PFSK-1 (cell line): ENCODE results near the gene ASB11.

Source experiments
- FOXP2 ChIP-seq: optimal IDR thresholded peaks from 2 replicates; pipeline ENCODE3; 2011; ENCODE audit warnings: borderline replicate concordance, control low read depth, inconsistent platforms; ENCODE audit not compliant: insufficient read depth; ENCODE audit errors: extremely low read length, extremely low read depth
- POLR2AphosphoS5 ChIP-seq: IDR thresholded peaks from 2 replicates; pipeline ENCODE4 v1.6.1; 2012; ENCODE audit warnings: low read depth, mild to moderate bottlenecking, control low read depth, low read length, moderate library complexity
- SIN3A ChIP-seq: IDR thresholded peaks from 2 replicates; pipeline ENCODE4 v1.6.1; 2012; ENCODE audit warnings: mild to moderate bottlenecking, low read length, moderate library complexity, borderline replicate concordance; ENCODE audit not compliant: insufficient read depth
- TAF1 ChIP-seq: IDR thresholded peaks from 2 replicates; pipeline ENCODE4 v1.6.1; 2012; ENCODE audit warnings: low read length, control low read depth, borderline replicate concordance; ENCODE audit not compliant: insufficient read depth
- TF ChIP-seq, protein P1 (sequence below), 2 experiments: IDR thresholded peaks; 2 replicates each; pipeline versions ENCODE4 v1.6.1 to v1.8.0; 2011 to 2012; ENCODE audit warnings: low read depth in 2 of 2, low read length in 2 of 2, control low read depth in 1 of 2, inconsistent platforms in 1 of 2, mild to moderate bottlenecking in 1 of 2, moderate library complexity in 1 of 2; ENCODE audit not compliant: insufficient read depth in 1 of 2

ASB11 gene

DNA sequence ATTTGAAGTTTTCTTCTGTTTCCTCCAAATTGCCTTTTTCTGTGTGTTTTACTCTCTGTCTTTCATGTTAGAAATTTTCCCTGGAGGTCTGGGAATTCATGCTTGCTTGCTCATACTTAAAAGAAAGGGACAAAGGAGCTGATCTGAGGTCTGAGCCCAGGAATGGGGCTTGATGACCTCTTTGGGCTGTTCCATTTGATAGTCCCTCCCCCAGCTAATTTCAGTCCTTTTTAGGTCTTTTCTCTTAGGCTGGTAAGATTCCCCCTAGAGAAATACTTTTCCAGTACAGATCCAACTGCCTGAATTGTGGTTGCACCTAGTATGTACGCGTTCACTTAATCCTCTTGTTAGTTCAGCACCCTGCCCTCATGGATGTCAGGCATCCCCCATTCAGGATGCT, 25.4 kb upstream of the ASB11 start:
- TF ChIP-seq POLR2AphosphoS5: no peak
- TF ChIP-seq TAF1: no peak
- TF ChIP-seq FOXP2: no peak
- TF ChIP-seq SIN3A: no peak
- TF ChIP-seq, protein P1, sequence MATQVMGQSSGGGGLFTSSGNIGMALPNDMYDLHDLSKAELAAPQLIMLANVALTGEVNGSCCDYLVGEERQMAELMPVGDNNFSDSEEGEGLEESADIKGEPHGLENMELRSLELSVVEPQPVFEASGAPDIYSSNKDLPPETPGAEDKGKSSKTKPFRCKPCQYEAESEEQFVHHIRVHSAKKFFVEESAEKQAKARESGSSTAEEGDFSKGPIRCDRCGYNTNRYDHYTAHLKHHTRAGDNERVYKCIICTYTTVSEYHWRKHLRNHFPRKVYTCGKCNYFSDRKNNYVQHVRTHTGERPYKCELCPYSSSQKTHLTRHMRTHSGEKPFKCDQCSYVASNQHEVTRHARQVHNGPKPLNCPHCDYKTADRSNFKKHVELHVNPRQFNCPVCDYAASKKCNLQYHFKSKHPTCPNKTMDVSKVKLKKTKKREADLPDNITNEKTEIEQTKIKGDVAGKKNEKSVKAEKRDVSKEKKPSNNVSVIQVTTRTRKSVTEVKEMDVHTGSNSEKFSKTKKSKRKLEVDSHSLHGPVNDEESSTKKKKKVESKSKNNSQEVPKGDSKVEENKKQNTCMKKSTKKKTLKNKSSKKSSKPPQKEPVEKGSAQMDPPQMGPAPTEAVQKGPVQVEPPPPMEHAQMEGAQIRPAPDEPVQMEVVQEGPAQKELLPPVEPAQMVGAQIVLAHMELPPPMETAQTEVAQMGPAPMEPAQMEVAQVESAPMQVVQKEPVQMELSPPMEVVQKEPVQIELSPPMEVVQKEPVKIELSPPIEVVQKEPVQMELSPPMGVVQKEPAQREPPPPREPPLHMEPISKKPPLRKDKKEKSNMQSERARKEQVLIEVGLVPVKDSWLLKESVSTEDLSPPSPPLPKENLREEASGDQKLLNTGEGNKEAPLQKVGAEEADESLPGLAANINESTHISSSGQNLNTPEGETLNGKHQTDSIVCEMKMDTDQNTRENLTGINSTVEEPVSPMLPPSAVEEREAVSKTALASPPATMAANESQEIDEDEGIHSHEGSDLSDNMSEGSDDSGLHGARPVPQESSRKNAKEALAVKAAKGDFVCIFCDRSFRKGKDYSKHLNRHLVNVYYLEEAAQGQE (IDR thresholded peaks at IDR 0.05; ENCODE audit: insufficient read depth in 1 of 2, low read depth in 2 of 2, low read length in 2 of 2): no peak

DNA sequence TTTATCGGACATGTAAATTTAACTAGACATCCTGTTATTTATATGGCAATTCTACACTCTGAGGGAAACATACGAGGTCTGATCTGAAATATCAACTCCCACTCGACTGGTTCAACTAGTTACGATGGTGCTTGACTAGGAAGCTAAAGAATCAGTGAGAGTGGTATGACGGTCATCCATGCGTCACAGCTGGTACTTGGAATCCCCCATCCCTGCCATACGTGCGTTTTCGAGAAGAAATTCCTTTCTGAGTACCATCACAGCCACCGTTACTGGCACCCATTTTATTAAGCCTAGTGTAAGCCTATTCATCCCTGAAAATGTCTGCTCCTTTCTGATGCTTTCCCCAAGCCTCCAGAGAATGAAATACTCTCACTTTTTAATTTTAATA, 20.6 kb upstream of the ASB11 start:
- TF ChIP-seq TAF1: no peak
- TF ChIP-seq SIN3A: no peak
- TF ChIP-seq, protein P1 (IDR thresholded peaks at IDR 0.05; ENCODE audit: insufficient read depth in 1 of 2, low read depth in 2 of 2, low read length in 2 of 2): no peak
- TF ChIP-seq FOXP2: no peak
- no peak for TF ChIP-seq POLR2AphosphoS5

DNA sequence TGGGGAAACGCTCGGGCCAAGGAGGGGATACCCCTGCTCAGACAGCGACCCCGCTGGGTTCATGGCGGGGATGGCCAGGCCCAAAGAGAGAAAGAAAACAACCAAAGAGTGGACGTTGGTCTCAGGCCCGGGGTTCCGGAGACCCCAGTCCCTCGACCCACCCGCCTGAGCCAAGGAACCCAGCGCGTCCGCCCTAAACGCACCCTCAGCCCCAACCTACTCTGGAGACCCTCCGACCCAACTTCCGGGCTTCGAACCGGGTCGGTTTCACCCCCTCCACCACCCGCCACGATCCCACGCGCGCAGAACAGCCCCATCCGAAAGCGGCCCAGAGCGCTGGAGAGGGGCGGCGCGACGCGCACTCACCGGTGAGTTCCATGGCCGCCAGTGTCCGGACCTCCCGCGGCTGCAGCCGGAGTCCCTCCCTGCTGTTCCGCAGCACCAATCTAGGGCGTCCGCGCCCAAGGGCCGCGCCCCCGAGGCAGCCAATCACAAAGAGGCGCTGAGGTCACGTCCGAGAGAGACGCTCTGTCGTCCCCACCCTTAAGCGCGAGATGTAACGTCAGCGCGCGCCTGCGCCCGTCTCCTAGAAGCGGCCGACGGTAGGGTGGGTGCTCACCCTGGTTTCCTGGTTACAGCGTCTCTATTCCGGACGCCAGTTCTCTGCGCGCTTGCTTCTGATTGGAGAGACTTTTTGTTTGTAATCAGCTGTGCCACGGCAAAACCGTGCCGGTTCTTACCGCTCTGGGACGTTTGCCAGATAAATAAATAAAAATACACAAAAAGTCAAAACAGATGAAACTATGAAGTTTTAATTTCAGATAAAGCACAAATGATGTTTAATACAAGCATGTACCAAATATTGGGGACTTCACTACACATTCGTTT, 19.9 kb upstream of the ASB11 start, which contains the start of gene PIGA:
TSS of gene PIGA (minus strand) at position 389 of the 888 bp plus-strand sequence. CDS start 3,593 bp downstream, outside the sequence.
- TF ChIP-seq POLR2AphosphoS5: peak; percentile 51
- TF ChIP-seq, protein P1 (IDR thresholded peaks at IDR 0.05; ENCODE audit: insufficient read depth in 1 of 2, low read depth in 2 of 2, low read length in 2 of 2): no peak
- TF ChIP-seq FOXP2: peak; percentile 66
- peak; percentile 80 for TF ChIP-seq SIN3A
- 0 out of 2 replicates have a peak, but pooled peaks have one; percentile 38 for TF ChIP-seq TAF1

DNA sequence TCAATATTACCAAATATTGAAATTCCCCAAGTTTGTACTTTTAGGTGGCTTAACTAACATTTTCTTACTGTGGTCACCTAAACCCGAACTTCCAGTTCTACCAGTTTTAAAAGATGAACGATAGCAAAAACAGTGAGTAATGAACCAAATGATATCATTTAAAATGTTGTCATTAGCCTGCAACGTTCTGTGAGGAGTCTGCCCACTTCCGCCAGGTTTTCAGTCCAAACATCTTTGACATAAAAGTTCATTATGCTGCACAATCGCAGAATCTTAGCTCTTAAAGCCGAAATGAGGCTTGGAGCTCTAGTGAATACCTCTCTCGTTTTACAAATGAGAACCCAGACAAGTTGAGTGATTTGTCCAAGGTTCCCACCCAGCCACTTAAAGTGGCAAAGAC, 19.1 kb upstream of the ASB11 start:
- TF ChIP-seq, protein P1 (IDR thresholded peaks at IDR 0.05; ENCODE audit: insufficient read depth in 1 of 2, low read depth in 2 of 2, low read length in 2 of 2): no peak
- TF ChIP-seq TAF1 (no peak), FOXP2 (no peak), SIN3A (no peak), POLR2AphosphoS5 (no peak)
